Testis (tissue), 3 donors: ENCODE measurements around the gene NEK2. TPM values are rescaled to one million over a fixed set of nuclear protein-coding genes. Genes with fewer than 3 reads are reported as not detected.

ENCODE experiments used
- DNase-seq: peaks from one replicate; pipeline ENCODE4 v3.0.0-alpha.2; 2019
- H3K27ac ChIP-seq, 2 donors: fragments of 200-600 bp; sonication (generic); one replicate each; pipeline ENCODE4 v1.5.1; 2019
- H3K27me3 ChIP-seq: fragments of 200-600 bp; sonication (generic); one replicate; pipeline ENCODE4 v1.5.1; 2019
- H3K36me3 ChIP-seq: fragments of 200-600 bp; sonication (generic); one replicate; pipeline ENCODE4 v1.5.1; 2017; ENCODE audit warnings: low read depth; ENCODE audit errors: missing control alignments
- H3K4me1 ChIP-seq: fragments of 200-600 bp; sonication (generic); one replicate; pipeline ENCODE4 v1.5.1; 2019
- H3K4me3 ChIP-seq, 2 donors: fragments of 200-600 bp; sonication (generic); one replicate each; pipeline ENCODE4 v1.5.1; 2017 to 2019
- H3K9me3 ChIP-seq: fragments of 200-600 bp; sonication (generic); one replicate; pipeline ENCODE4 v1.5.1; 2017
- CTCF ChIP-seq, 3 experiments: fragments of 450-650 bp in 2 of 3; fragments of 200-600 bp in 1 of 3; sonication (generic) in 1 of 3; IDR thresholded peaks; one replicate each; pipeline ENCODE4 v1.5.1; 2016 to 2019; ENCODE audit warnings: antibody characterized with exemption in 3 of 3, mild to moderate bottlenecking in 2 of 3, moderate library complexity in 1 of 3
- POLR2A ChIP-seq: fragments of 450-650 bp; IDR thresholded peaks from one replicate; pipeline ENCODE4 v1.6.1; 2017; ENCODE audit warnings: antibody characterized with exemption, mild to moderate bottlenecking, moderate library complexity
- WGBS, 2 donors: methylation state at CpG; one replicate each; pipeline ENCODE4 v1.1.5; 2018; 5-methylcytosine and 5-hydroxymethylcytosine counted together
- intact Hi-C: fragments of 100-400 bp; cut with DNase I; formaldehyde crosslinking; loops from one replicate; pipeline ENCODE4 v1.15.1; 2023; ENCODE audit warnings: low total_unique reads
- polyA plus RNA-seq: library from polyadenylated mRNA; stranded (reverse); fragments of 350-450 nt; fragmentation: Illumina TruSeq; extraction: RNeasy Lipid Tissue Mini Kit (QIAGEN cat#74804); gene quantifications from one replicate; pipeline ENCODE4 v1.2.3, GENCODE V29; 2014; ENCODE audit warnings: low read depth, low replicate concordance; ENCODE audit not compliant: insufficient read depth
- total RNA-seq, 2 donors: library from RNA; depleted of rRNA; stranded (reverse); fragments of >200 nt; gene quantifications; one replicate each; pipeline ENCODE4 v1.2.3, GENCODE V29; 2016

NEK2 gene
- total and polyA plus RNA-seq, 3 donors from 2014 or later, result 40.0 to 126 (median 53.9) TPM

- WGBS, 2 donors, result 74 to 76% methylated on average over 14 to 16 of the region's 16 CpGs
- no peak for TF ChIP-seq CTCF (IDR thresholded peaks at IDR 0.05)
- no peak for TF ChIP-seq POLR2A
Observed at GRCh38 chr1:211632117-211632807, 43.2 kb downstream of the NEK2 start.

GRCh38 chr1:211631168-211631567 is 44.3 kb downstream of the NEK2 start:
- TF ChIP-seq POLR2A (no peak), CTCF (IDR thresholded peaks at IDR 0.05) (no peak)
- intact Hi-C loops, result no loop called here
- Histone ChIP-seq H3K36me3 (no peaks in the 10 kb centered on the region), H3K27me3 (no peaks in the 10 kb centered on the region), H3K9me3 (no peaks in the 10 kb centered on the region), H3K4me3 (no peak overlapping the region), H3K27ac (peak overlapping the region in 1 of 2 donors; percentile 30), H3K4me1 (peaks cover 31% of the 10 kb centered on the region)
- WGBS, 2 donors, result 73 to 87% methylated on average over 6 of the region's 6 CpGs
- DNase-seq, result no peak

More at GRCh38 chr1:211632117-211632807, 43.2 kb downstream of the NEK2 start:
- DNase-seq, result peak; percentile 51
- Histone ChIP-seq H3K27ac (peak overlapping the region in 1 of 2 donors; percentile 74), H3K4me3 (no peak overlapping the region), H3K27me3 (no peaks in the 10 kb centered on the region), H3K4me1 (peaks cover 31% of the 10 kb centered on the region), H3K36me3 (no peaks in the 10 kb centered on the region), H3K9me3 (no peaks in the 10 kb centered on the region)
- intact Hi-C loops, result no loop called here

GRCh38 chr1:211630236-211631081 is 45.0 kb downstream of the NEK2 start:
- WGBS, 2 donors, result 54 to 63% methylated on average over 5 to 17 of the region's 17 CpGs
- Histone ChIP-seq H3K4me1 (peaks cover 31% of the 10 kb centered on the region), H3K9me3 (no peaks in the 10 kb centered on the region), H3K4me3 (no peak overlapping the region), H3K27ac (no peak overlapping the region), H3K27me3 (no peaks in the 10 kb centered on the region), H3K36me3 (no peaks in the 10 kb centered on the region)
- intact Hi-C loops, result no loop called here
- TF ChIP-seq POLR2A (no peak), CTCF (IDR thresholded peaks at IDR 0.05) (no peak)
- DNase-seq, result peak; percentile 93

GRCh38 chr1:211628417-211628816 is 47.0 kb downstream of the NEK2 start:
- WGBS, 2 donors, result 82 to 85% methylated on average over 4 of the region's 4 CpGs
- H3K4me1 ChIP-seq, result peaks cover 31% of the 10 kb centered on the region
- H3K9me3 ChIP-seq, result no peaks in the 10 kb centered on the region
- no peak overlapping the region for H3K4me3 ChIP-seq
- no peaks in the 10 kb centered on the region for H3K36me3 ChIP-seq
- TF ChIP-seq CTCF (IDR thresholded peaks at IDR 0.05) (no peak), POLR2A (no peak)
- H3K27me3 ChIP-seq, result no peaks in the 10 kb centered on the region
- H3K27ac ChIP-seq, result no peak overlapping the region
- DNase-seq, result no peak
- intact Hi-C loops, result no loop called here
